H9 (cell line): ENCODE results near the gene FYTTD1. TPM values are rescaled to one million over a fixed set of nuclear protein-coding genes. Genes with fewer than 3 reads are reported as not detected.

Experiments
- DNase-seq: peaks from one replicate; pipeline ENCODE4 v3.0.0-alpha.2; 2017
- H2AFZ ChIP-seq: one replicate; pipeline ENCODE4 v1.6.1; 2013; ENCODE audit warnings: mild to moderate bottlenecking, low read length, control low read depth, moderate library complexity
- H2AK5ac ChIP-seq: 2 replicates; pipeline ENCODE4 v1.6.1; 2013; ENCODE audit warnings: low read length, control low read depth, mixed read lengths; ENCODE audit not compliant: insufficient read length
- H2BK120ac ChIP-seq: one replicate; pipeline ENCODE4 v1.6.1; 2013; ENCODE audit warnings: low read depth, mild to moderate bottlenecking, low read length, control low read depth, inconsistent platforms; ENCODE audit not compliant: poor library complexity, severe bottlenecking
- H2BK12ac ChIP-seq: 2 replicates; pipeline ENCODE4 v1.6.1; 2013; ENCODE audit warnings: low read length, control low read depth, mixed read lengths, low read depth; ENCODE audit not compliant: insufficient read length
- H2BK15ac ChIP-seq: 2 replicates; pipeline ENCODE4 v1.6.1; 2013; ENCODE audit warnings: low read depth, low read length, control low read depth
- H2BK20ac ChIP-seq: one replicate; pipeline ENCODE4 v1.6.1; 2013; ENCODE audit warnings: low read depth, mild to moderate bottlenecking, low read length, control low read depth, inconsistent platforms; ENCODE audit not compliant: poor library complexity, severe bottlenecking
- H2BK5ac ChIP-seq: 2 replicates; pipeline ENCODE4 v1.6.1; 2013; ENCODE audit warnings: low read length, control low read depth, mixed read lengths; ENCODE audit not compliant: insufficient read length
- H3K14ac ChIP-seq: 2 replicates; pipeline ENCODE4 v1.6.1; 2013; ENCODE audit warnings: low read length, control low read depth; ENCODE audit not compliant: insufficient read depth
- H3K18ac ChIP-seq: 2 replicates; pipeline ENCODE4 v1.6.1; 2013; ENCODE audit warnings: low read depth, mild to moderate bottlenecking, mixed read lengths, low read length, control low read depth; ENCODE audit not compliant: insufficient read length
- H3K23ac ChIP-seq: 2 replicates; pipeline ENCODE4 v1.6.1; 2013; ENCODE audit warnings: low read length, control low read depth, mixed read lengths, low read depth; ENCODE audit not compliant: insufficient read length
- H3K23me2 ChIP-seq: 2 replicates; pipeline ENCODE4 v1.6.1; 2013; ENCODE audit warnings: low read depth, mild to moderate bottlenecking, mixed read lengths, low read length, control low read depth; ENCODE audit not compliant: insufficient read length, poor library complexity, severe bottlenecking
- H3K27ac ChIP-seq: 2 replicates; pipeline ENCODE4 v1.5.1; 2013; ENCODE audit warnings: low read length, control low read depth, mixed read lengths, low read depth; ENCODE audit not compliant: insufficient read length
- H3K27me3 ChIP-seq: 2 replicates; pipeline ENCODE4 v1.6.1; 2013; ENCODE audit warnings: low read length, control low read depth, inconsistent platforms; ENCODE audit not compliant: insufficient read depth
- H3K4ac ChIP-seq: 2 replicates; pipeline ENCODE4 v1.6.1; 2013; ENCODE audit warnings: low read depth, mild to moderate bottlenecking, control low read depth, inconsistent platforms, low read length, moderate library complexity
- H3K4me1 ChIP-seq: 2 replicates; pipeline ENCODE4 v1.6.1; 2013; ENCODE audit warnings: low read length, control low read depth, inconsistent platforms; ENCODE audit not compliant: insufficient read depth
- H3K4me2 ChIP-seq: 2 replicates; pipeline ENCODE4 v1.6.1; 2013; ENCODE audit warnings: low read length, control low read depth, mixed read lengths; ENCODE audit not compliant: insufficient read length, insufficient read depth
- H3K56ac ChIP-seq: 2 replicates; pipeline ENCODE4 v1.6.1; 2013; ENCODE audit warnings: low read depth, mild to moderate bottlenecking, mixed read lengths, low read length, control low read depth; ENCODE audit not compliant: insufficient read length
- H3K79me1 ChIP-seq: 2 replicates; pipeline ENCODE4 v1.6.1; 2013; ENCODE audit warnings: low read depth, mild to moderate bottlenecking, moderate library complexity, low read length, control low read depth, inconsistent platforms; ENCODE audit not compliant: insufficient read depth, poor library complexity, severe bottlenecking
- H3K79me2 ChIP-seq: 2 replicates; pipeline ENCODE4 v1.6.1; 2013; ENCODE audit warnings: low read length, control low read depth, inconsistent platforms; ENCODE audit not compliant: insufficient read depth
- H3K9ac ChIP-seq: 2 replicates; pipeline ENCODE4 v1.6.1; 2013; ENCODE audit warnings: low read length, control low read depth, mixed read lengths; ENCODE audit not compliant: insufficient read length; ENCODE audit errors: extremely low read depth
- H3K9me3 ChIP-seq: one replicate; pipeline ENCODE4 v1.6.1; 2013; ENCODE audit warnings: low read depth, low read length, inconsistent platforms; ENCODE audit not compliant: control insufficient read depth
- H3T11ph ChIP-seq: one replicate; pipeline ENCODE4 v1.6.1; 2013; ENCODE audit warnings: mild to moderate bottlenecking, low read length, control low read depth, inconsistent platforms
- H4K20me1 ChIP-seq: one replicate; pipeline ENCODE4 v1.6.1; 2013; ENCODE audit not compliant: control insufficient read depth, insufficient read length, insufficient read depth
- H4K5ac ChIP-seq: 2 replicates; pipeline ENCODE4 v1.6.1; 2013; ENCODE audit warnings: low read depth, mild to moderate bottlenecking, mixed read lengths, low read length, control low read depth; ENCODE audit not compliant: insufficient read length
- H4K8ac ChIP-seq: replicated peaks from 2 replicates; pipeline ENCODE4 v1.6.1; 2013; ENCODE audit warnings: low read length, control low read depth, mixed read lengths, low read depth; ENCODE audit not compliant: insufficient read length
- H4K91ac ChIP-seq: 2 replicates; pipeline ENCODE4 v1.6.1; 2013; ENCODE audit warnings: low read depth, mild to moderate bottlenecking, moderate library complexity, mixed read lengths, low read length, control low read depth; ENCODE audit not compliant: insufficient read length
- H3K27ac Mint-ChIP-seq, 3 experiments: 2 replicates in 2 of 3; 3 replicates in 1 of 3; pipeline ENCODE4 v1.8.0; 2020 to 2021; ENCODE audit warnings: mixed read lengths in 3 of 3, mild to moderate bottlenecking in 1 of 3, moderate library complexity in 1 of 3
- H3K27me3 Mint-ChIP-seq: 2 replicates; pipeline ENCODE4 v1.8.0; 2021; ENCODE audit warnings: low read depth, mild to moderate bottlenecking, moderate library complexity, mixed read lengths
- H3K36me3 Mint-ChIP-seq, 3 experiments: 2 replicates in 2 of 3; 3 replicates in 1 of 3; pipeline ENCODE4 v1.8.0; 2020 to 2021; ENCODE audit warnings: low read depth in 3 of 3, mixed read lengths in 3 of 3; ENCODE audit not compliant: insufficient read depth in 1 of 3
- H3K4me1 Mint-ChIP-seq, 2 experiments: 2 replicates each; pipeline ENCODE4 v1.8.0; 2020; ENCODE audit warnings: mixed read lengths in 2 of 2
- H3K4me3 Mint-ChIP-seq, 2 experiments: 2 replicates in 1 of 2; 3 replicates in 1 of 2; pipeline ENCODE4 v1.8.0; 2020 to 2021; ENCODE audit warnings: mild to moderate bottlenecking in 2 of 2, mixed read lengths in 2 of 2, moderate library complexity in 1 of 2
- H3K9me3 Mint-ChIP-seq, 2 experiments: 2 replicates in 1 of 2; 3 replicates in 1 of 2; pipeline ENCODE4 v1.8.0; 2020; ENCODE audit warnings: mild to moderate bottlenecking in 2 of 2, mixed read lengths in 2 of 2, moderate library complexity in 1 of 2
- WGBS: extraction: QIAGEN DNeasy Blood & Tissue Kit; methylation state at CpG from one replicate; pipeline ENCODE4 v1.1.7; 2013; ENCODE audit warnings: missing lambda C conversion rate, low lambda C conversion rate, mixed read lengths; ENCODE audit not compliant: insufficient read length; ENCODE audit errors: extremely low coverage; 5-methylcytosine and 5-hydroxymethylcytosine counted together
- long read RNA-seq: library from polyadenylated mRNA; unstranded; transcript quantifications from one replicate; pipeline ENCODE4 v2.0.0, GENCODE V29; 2020
- total RNA-seq: library from RNA; stranded (reverse); gene quantifications from 2 replicates; pipeline ENCODE4 v1.2.1, GENCODE V29; 2021
- TF ChIP-seq, protein P1 (sequence below): fragments of 200-600 bp; sonication (generic); conservative IDR thresholded peaks from 3 replicates; pipeline ENCODE4 v1.8.0; 2021; ENCODE audit warnings: antibody characterized with exemption, mild to moderate bottlenecking

Gene FYTTD1, protein sequence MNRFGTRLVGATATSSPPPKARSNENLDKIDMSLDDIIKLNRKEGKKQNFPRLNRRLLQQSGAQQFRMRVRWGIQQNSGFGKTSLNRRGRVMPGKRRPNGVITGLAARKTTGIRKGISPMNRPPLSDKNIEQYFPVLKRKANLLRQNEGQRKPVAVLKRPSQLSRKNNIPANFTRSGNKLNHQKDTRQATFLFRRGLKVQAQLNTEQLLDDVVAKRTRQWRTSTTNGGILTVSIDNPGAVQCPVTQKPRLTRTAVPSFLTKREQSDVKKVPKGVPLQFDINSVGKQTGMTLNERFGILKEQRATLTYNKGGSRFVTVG
- 19.4 and 21.2 TPM in 2 replicates for total RNA-seq
- long read RNA-seq, full-length matches to known transcripts, result 100 of 132 reads
- long read RNA-seq, partial matches to known transcripts, result 2 of 132 reads
- long read RNA-seq, other reads (novel, unspliced or antisense), result 30 of 132 reads

DNA sequence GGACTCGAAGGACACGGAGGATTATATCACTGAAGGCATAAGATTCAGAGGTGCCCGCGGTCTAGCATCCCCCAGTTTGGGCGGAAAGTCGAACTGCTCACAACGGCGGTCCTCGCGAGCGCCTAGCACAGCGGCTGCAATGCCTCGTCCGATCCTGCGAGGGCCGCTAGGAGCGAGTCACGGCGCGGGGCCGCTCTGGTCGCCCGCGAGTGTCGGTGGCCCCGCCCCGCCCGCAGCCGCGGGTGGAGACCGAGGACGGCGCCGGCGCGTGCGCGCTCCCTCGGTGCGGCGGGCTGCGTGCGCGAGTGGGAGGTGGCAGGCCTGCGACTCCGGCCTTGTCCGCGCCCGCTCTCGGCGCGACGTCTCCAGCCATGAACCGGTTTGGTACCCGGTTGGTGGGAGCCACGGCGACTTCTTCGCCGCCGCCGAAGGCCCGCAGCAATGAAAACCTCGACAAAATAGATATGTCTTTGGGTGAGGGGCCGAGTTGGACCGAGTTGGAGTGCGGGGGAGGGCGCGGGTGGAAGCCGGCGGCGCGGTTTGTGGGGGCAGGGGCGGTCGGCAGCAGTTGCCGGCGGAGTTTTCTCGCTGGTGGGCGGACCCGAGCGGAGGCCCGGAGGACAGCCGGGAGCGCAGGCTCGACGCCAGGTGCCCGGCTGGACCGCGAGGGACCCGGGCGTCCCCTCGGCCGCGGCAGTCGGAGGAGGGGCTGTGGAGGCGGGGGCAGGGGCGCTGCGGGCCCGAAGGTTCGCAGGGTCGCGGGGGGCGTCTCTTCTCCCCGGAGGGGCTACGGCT, at the start of gene FYTTD1:
TSS of gene FYTTD1 (plus strand) at position 283 of the 795 bp plus-strand sequence. CDS start at position 372, 89 bp downstream.
- no peak within 1 kb of the TSS for H2AK5ac ChIP-seq
- no peak within 1 kb of the TSS for H3K23ac ChIP-seq
- peak within 1 kb of the TSS; percentile 53 for H3K14ac ChIP-seq
- no peak within 1 kb of the TSS for H3K18ac ChIP-seq
- no peak within 1 kb of the TSS for H2BK15ac ChIP-seq
- WGBS, result no CpG with 5 or more reads among the region's 104 CpGs
- peak within 1 kb of the TSS; percentile 51 for H3K9ac ChIP-seq
- H2BK120ac ChIP-seq, result no peak within 1 kb of the TSS
- no peak within 1 kb of the TSS for H2BK5ac ChIP-seq
- no peak within 1 kb of the TSS for H4K91ac ChIP-seq
- H3K9me3 Mint-ChIP-seq, result 0 out of 5 replicates have a peak, but pooled peaks cover 0 to 3% of the 10 kb centered on the region in 2 experiments
- H3K27ac Mint-ChIP-seq, result peak within 1 kb of the TSS in 2 of 3 experiments; percentile 34 to 89; a peak in 1 of 7 replicates
- H4K20me1 ChIP-seq, result no peaks in the 10 kb centered on the region
- no peak within 1 kb of the TSS for H2BK20ac ChIP-seq
- H3K79me2 ChIP-seq, result no peaks in the 10 kb centered on the region
- no peak within 1 kb of the TSS for H2BK12ac ChIP-seq
- no peak within 1 kb of the TSS for H3K4ac ChIP-seq
- no peak within 1 kb of the TSS for H3K56ac ChIP-seq
- no peak within 1 kb of the TSS for H4K8ac ChIP-seq
- peaks cover 2% of the 10 kb centered on the region for H3K79me1 ChIP-seq
- peaks cover 34% of the 10 kb centered on the region for H3K27me3 Mint-ChIP-seq
- H3K27me3 ChIP-seq, result peaks cover 5% of the 10 kb centered on the region; the same call in 1 of the 2 replicates
- peak; percentile 66 for DNase-seq
- TF ChIP-seq, protein P1, sequence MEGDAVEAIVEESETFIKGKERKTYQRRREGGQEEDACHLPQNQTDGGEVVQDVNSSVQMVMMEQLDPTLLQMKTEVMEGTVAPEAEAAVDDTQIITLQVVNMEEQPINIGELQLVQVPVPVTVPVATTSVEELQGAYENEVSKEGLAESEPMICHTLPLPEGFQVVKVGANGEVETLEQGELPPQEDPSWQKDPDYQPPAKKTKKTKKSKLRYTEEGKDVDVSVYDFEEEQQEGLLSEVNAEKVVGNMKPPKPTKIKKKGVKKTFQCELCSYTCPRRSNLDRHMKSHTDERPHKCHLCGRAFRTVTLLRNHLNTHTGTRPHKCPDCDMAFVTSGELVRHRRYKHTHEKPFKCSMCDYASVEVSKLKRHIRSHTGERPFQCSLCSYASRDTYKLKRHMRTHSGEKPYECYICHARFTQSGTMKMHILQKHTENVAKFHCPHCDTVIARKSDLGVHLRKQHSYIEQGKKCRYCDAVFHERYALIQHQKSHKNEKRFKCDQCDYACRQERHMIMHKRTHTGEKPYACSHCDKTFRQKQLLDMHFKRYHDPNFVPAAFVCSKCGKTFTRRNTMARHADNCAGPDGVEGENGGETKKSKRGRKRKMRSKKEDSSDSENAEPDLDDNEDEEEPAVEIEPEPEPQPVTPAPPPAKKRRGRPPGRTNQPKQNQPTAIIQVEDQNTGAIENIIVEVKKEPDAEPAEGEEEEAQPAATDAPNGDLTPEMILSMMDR, result peak; percentile 41; the same call in 2 of the 3 replicates
- no peak within 1 kb of the TSS for H3K27ac ChIP-seq
- peak within 1 kb of the TSS; percentile 32 for H2AFZ ChIP-seq
- H3T11ph ChIP-seq, result no peak within 1 kb of the TSS
- H4K5ac ChIP-seq, result no peak within 1 kb of the TSS
- H3K36me3 Mint-ChIP-seq, result no peaks in the 10 kb centered on the region; a peak in 1 of 7 replicates
- H3K4me2 ChIP-seq, result peak within 1 kb of the TSS; percentile 76
- H3K23me2 ChIP-seq, result peaks cover 18% of the 10 kb centered on the region
- H3K9me3 ChIP-seq, result no peaks in the 10 kb centered on the region
- no peaks in the 10 kb centered on the region; the same call in 1 of the 2 replicates for H3K4me1 ChIP-seq
- H3K4me3 Mint-ChIP-seq, result peak within 1 kb of the TSS; percentile 81 to 95
- H3K4me1 Mint-ChIP-seq, result peaks cover 19 to 24% of the 10 kb centered on the region in 2 experiments
